HepG2 (cell line): ENCODE data around the gene PIEZO2. TPM values are rescaled to one million over a fixed set of nuclear protein-coding genes. Genes with fewer than 3 reads are reported as not detected.

Experiments used
- ATAC-seq: fragments of 200-7000 bp; cut with Tn5 transposase; 3 replicates; pipeline ENCODE4 v1.9.1; 2020; ENCODE audit warnings: mild to moderate bottlenecking, moderate library complexity
- BruUV-seq: library from RNA; stranded (reverse); fragments of 400-500 nt; replicated peaks from 2 replicates; lab custom pipeline; 2021; lab: Mats Ljungman, UMichigan
- CTCF ChIA-PET: fragments of 300-600 bp; formaldehyde crosslinking; extraction: SDS; loops from one replicate; lab custom pipeline; 2021; ENCODE audit warnings: low total read pairs, inconsistent platforms, low intra/inter-chr PET ratio; lab: Yijun Ruan, JAX
- POLR2A ChIA-PET: fragments of 350-600 bp; sonication (Branson Sonifier 250); formaldehyde crosslinking; loops from one replicate; lab custom pipeline; 2020; ENCODE audit warnings: antibody characterized with exemption, inconsistent platforms; lab: Yijun Ruan, JAX
- DNase-seq: peaks from one replicate; pipeline ENCODE4 v3.0.0-alpha.2; 2015; ENCODE audit warnings: low spot score
- FAIRE-seq: peaks from 3 replicates; lab custom pipeline; 2011; peaks lifted over from hg19 to GRCh38; lab: Jason Lieb, UNC
- H2AFZ ChIP-seq: one replicate; pipeline ENCODE4 v1.6.1; 2011; ENCODE audit warnings: low read length, inconsistent platforms
- H3K27ac ChIP-seq: fragments of 300-600 bp; 3 replicates; pipeline ENCODE4 v1.8.0; 2011; ENCODE audit warnings: mixed run types, mild to moderate bottlenecking, mixed read lengths, low read length, inconsistent platforms; ENCODE audit not compliant: insufficient read depth; ENCODE audit errors: extremely low read length
- H3K27me3 ChIP-seq, 2 experiments: fragments of 200-600 bp in 1 of 2; 2 replicates in 1 of 2; 3 replicates in 1 of 2; pipeline versions ENCODE4 v1.6.0 to v1.8.0; 2011; ENCODE audit warnings: low read length in 2 of 2, mild to moderate bottlenecking in 2 of 2, moderate library complexity in 2 of 2, inconsistent platforms in 1 of 2; ENCODE audit not compliant: insufficient read depth in 2 of 2, control insufficient read depth in 1 of 2
- H3K36me3 ChIP-seq, 2 experiments: fragments of 200-600 bp in 1 of 2; replicated peaks in 1 of 2; 2 replicates in 1 of 2; 3 replicates in 1 of 2; pipeline versions ENCODE4 v1.5.1 to v1.8.0; 2011; ENCODE audit warnings: low read length in 2 of 2, inconsistent platforms in 1 of 2; ENCODE audit not compliant: insufficient read depth in 2 of 2, control insufficient read depth in 1 of 2
- H3K4me1 ChIP-seq: 2 replicates; pipeline ENCODE4 v1.5.1; 2012; ENCODE audit warnings: low read length, inconsistent platforms; ENCODE audit not compliant: insufficient read depth
- H3K4me2 ChIP-seq: 2 replicates; pipeline ENCODE4 v1.6.0; 2011; ENCODE audit warnings: low read depth, low read length, inconsistent platforms
- H3K4me3 ChIP-seq, 3 experiments: fragments of 200-600 bp in 1 of 3; sonication (generic), shearing (Covaris generic) in 1 of 3; replicated peaks in 1 of 3; 2 replicates each; pipeline ENCODE4 v1.5.1; 2011 to 2016; ENCODE audit warnings: low read length in 3 of 3, inconsistent platforms in 2 of 3, low read depth in 2 of 3, mild to moderate bottlenecking in 2 of 3, control low read depth in 1 of 3, mixed read lengths in 1 of 3; ENCODE audit not compliant: insufficient read depth in 1 of 3
- H3K79me2 ChIP-seq: one replicate; pipeline ENCODE4 v1.6.1; 2011; ENCODE audit warnings: low read length, inconsistent platforms; ENCODE audit not compliant: insufficient read depth
- H3K9ac ChIP-seq: 2 replicates; pipeline ENCODE4 v1.6.0; 2011; ENCODE audit warnings: mild to moderate bottlenecking, low read depth, low read length, inconsistent platforms; ENCODE audit not compliant: insufficient read depth
- H3K9me3 ChIP-seq: 2 replicates; pipeline ENCODE4 v1.5.1; 2012; ENCODE audit warnings: mild to moderate bottlenecking, low read length
- H4K20me1 ChIP-seq: 2 replicates; pipeline ENCODE4 v1.6.0; 2011; ENCODE audit warnings: inconsistent platforms, mild to moderate bottlenecking, low read length, moderate library complexity; ENCODE audit not compliant: insufficient read depth
- AGO1 ChIP-seq: fragments of 200-400 bp; formaldehyde crosslinking; IDR thresholded peaks from 2 replicates; pipeline ENCODE4 v1.6.1; 2017; ENCODE audit warnings: mild to moderate bottlenecking, low read depth, low read length, moderate library complexity; ENCODE audit not compliant: poor library complexity, severe bottlenecking
- CHD2 ChIP-seq: IDR thresholded peaks from 2 replicates; pipeline ENCODE4 v1.6.1; 2011; ENCODE audit warnings: low read depth, low read length, improper control_type of control experiment
- CHD4 ChIP-seq: fragments of 200-600 bp; sonication (generic); IDR thresholded peaks from 2 replicates; pipeline ENCODE4 v1.7.0; 2017; ENCODE audit warnings: mild to moderate bottlenecking, low read length, borderline replicate concordance
- JDP2 ChIP-seq: sonication (generic); formaldehyde crosslinking; IDR thresholded peaks from 2 replicates; pipeline ENCODE4 v1.8.1; 2022; ENCODE audit warnings: missing genetic modification reagents, borderline replicate concordance
- MED8 ChIP-seq: sonication (generic); formaldehyde crosslinking; IDR thresholded peaks from 2 replicates; pipeline ENCODE4 v1.8.1; 2023; ENCODE audit warnings: mild to moderate bottlenecking, missing genetic modification reagents; ENCODE audit not compliant: insufficient replicate concordance
- RXRB ChIP-seq: IDR thresholded peaks from 2 replicates; pipeline ENCODE4 v1.6.1; 2016; ENCODE audit warnings: borderline replicate concordance, missing genetic modification reagents, missing compliant biosample characterization
- THAP11 ChIP-seq: IDR thresholded peaks from 2 replicates; pipeline ENCODE4 v1.6.1; 2016; ENCODE audit warnings: missing biosample characterization, missing genetic modification reagents
- THAP8 ChIP-seq: sonication (generic); formaldehyde crosslinking; IDR thresholded peaks from 2 replicates; pipeline ENCODE4 v1.5.1; 2020; ENCODE audit warnings: missing genetic modification reagents, mild to moderate bottlenecking, borderline replicate concordance
- ZEB1 ChIP-seq: IDR thresholded peaks from 2 replicates; pipeline ENCODE4 v1.6.1; 2012; ENCODE audit warnings: mild to moderate bottlenecking, low read depth, inconsistent platforms; ENCODE audit not compliant: insufficient replicate concordance
- ZFAT ChIP-seq: sonication (generic); formaldehyde crosslinking; conservative IDR thresholded peaks from 2 replicates; pipeline ENCODE4 v1.8.1; 2023; ENCODE audit warnings: missing genetic modification reagents, inconsistent platforms
- ZNF143 ChIP-seq: sonication (generic); formaldehyde crosslinking; IDR thresholded peaks from 2 replicates; pipeline ENCODE4 v1.4.0; 2020; ENCODE audit warnings: missing genetic modification reagents
- ZNF431 ChIP-seq: sonication (generic); formaldehyde crosslinking; IDR thresholded peaks from 2 replicates; pipeline ENCODE4 v1.9.0; 2022; ENCODE audit warnings: missing genetic modification reagents, low read depth, mild to moderate bottlenecking, borderline replicate concordance
- ZNF513 ChIP-seq: sonication (generic); formaldehyde crosslinking; conservative IDR thresholded peaks from 2 replicates; pipeline ENCODE4 v1.5.0; 2020; ENCODE audit warnings: missing genetic modification reagents
- ZNF747 ChIP-seq: sonication (generic); formaldehyde crosslinking; IDR thresholded peaks from 2 replicates; pipeline ENCODE4 v1.8.1; 2023; ENCODE audit warnings: missing genetic modification reagents, mild to moderate bottlenecking, borderline replicate concordance
- WGBS: methylation state at CpG from one replicate; pipeline ENCODE4 v1.1.6; 2017; ENCODE audit warnings: low lambda C conversion rate; 5-methylcytosine and 5-hydroxymethylcytosine counted together
- in situ Hi-C: cut with HindIII; loops from 2 replicates; pipeline ENCODE4 v1.10.0; 2017; ENCODE audit warnings: low pct_unique_long_range_greater_than_20kb; ENCODE audit not compliant: extremely low pct_ligation_motif_present
- intact Hi-C: fragments of 100-400 bp; cut with micrococcal nuclease; formaldehyde crosslinking; loops from one replicate; pipeline ENCODE4 v1.10.0; 2022; ENCODE audit not compliant: unreplicated experiment
- polyA plus RNA-seq, 8 experiments: library from polyadenylated mRNA; depleted of rRNA in 3 of 8; stranded (reverse) in 7 of 8; unstranded in 1 of 8; fragments of >200 nt; fragmentation: Illumina TruSeq in 4 of 8; extraction: Trizol in 4 of 8; gene quantifications; 2 replicates each; pipeline versions ENCODE4 v1.2.1 to v1.2.3, GENCODE V29; 2011 to 2016; ENCODE audit warnings: low read depth in 4 of 8, missing spikeins in 1 of 8, mixed read lengths in 1 of 8; ENCODE audit not compliant: insufficient read depth in 1 of 8
- total RNA-seq, 5 experiments: library from RNA; depleted of rRNA; stranded (reverse); fragments of >200 nt; fragmentation: Illumina TruSeq; extraction: Trizol; gene quantifications; 2 replicates each; pipeline ENCODE4 v1.2.3, GENCODE V29; 2016; ENCODE audit warnings: low read depth in 1 of 5

Gene PIEZO2
- total and polyA plus RNA-seq, 2 of the 13 experiments (the other 11 are each of a cell fraction or from before 2014, with no cell fraction given): 15.2 to 27.2 TPM

GRCh38 chr18:10814336-10814735, 335.0 kb downstream of the PIEZO2 start (continued):
- TF ChIP-seq ZNF143 (no peak), AGO1 (no peak)

- no peak overlapping the region for H2AFZ ChIP-seq
- H3K9me3 ChIP-seq: no peaks in the 10 kb centered on the region
- DNase-seq: no peak
- no peak for ATAC-seq
- 98% methylated on average over 3 of the region's 3 CpGs for WGBS
- no peak for TF ChIP-seq ZNF747 (CRISPR knock-in tag)
- TF ChIP-seq ZFAT: no peak
- no peak for TF ChIP-seq CHD4
- TF ChIP-seq CHD2: no peak
- no peak for TF ChIP-seq ZEB1
- TF ChIP-seq RXRB (CRISPR knock-in tag): no peak
- intact Hi-C loops (no loop called here), in situ Hi-C loops (no loop called here)
- no peak for FAIRE-seq
- H3K27me3 ChIP-seq: no peaks in the 10 kb centered on the region
- H3K36me3 ChIP-seq: no peaks in the 10 kb centered on the region; a peak in 1 of 5 replicates
- ChIA-PET POLR2A (no interaction called here), CTCF (no interaction called here)
- no peaks in the 10 kb centered on the region for H3K4me1 ChIP-seq
- no peak overlapping the region for H3K9ac ChIP-seq
- H4K20me1 ChIP-seq: no peaks in the 10 kb centered on the region
- no TSS peak for BruUV-seq
- no peak overlapping the region for H3K4me3 ChIP-seq
- H3K79me2 ChIP-seq: no peaks in the 10 kb centered on the region
- H3K27ac ChIP-seq: no peak overlapping the region
- no peak overlapping the region for H3K4me2 ChIP-seq
Measured at GRCh38 chr18:10805587-10806118, 343.7 kb downstream of the PIEZO2 start.

- in situ Hi-C loops (no loop called here), intact Hi-C loops (no loop called here)
- no peak for FAIRE-seq
- Histone ChIP-seq H3K4me1 (no peaks in the 10 kb centered on the region), H3K9me3 (no peaks in the 10 kb centered on the region), H3K9ac (no peak overlapping the region), H3K4me3 (no peak overlapping the region), H3K27ac (no peak overlapping the region), H3K79me2 (no peaks in the 10 kb centered on the region), H3K36me3 (peaks cover 0 to 6% of the 10 kb centered on the region in 2 experiments; a peak in 2 of 5 replicates), H3K27me3 (no peaks in the 10 kb centered on the region), H3K4me2 (no peak overlapping the region), H4K20me1 (no peaks in the 10 kb centered on the region), H2AFZ (no peak overlapping the region)
- ChIA-PET CTCF (no interaction called here), POLR2A (no interaction called here)
- 95% methylated on average over 9 of the region's 9 CpGs for WGBS
- ATAC-seq: no peak
- BruUV-seq: no TSS peak
- DNase-seq: no peak
- TF ChIP-seq THAP8 (CRISPR knock-in tag) (no peak), THAP11 (CRISPR knock-in tag) (no peak), ZNF513 (CRISPR knock-in tag) (no peak), MED8 (CRISPR knock-in tag) (no peak), ZNF431 (CRISPR knock-in tag) (no peak), JDP2 (CRISPR knock-in tag) (no peak)
Measured at GRCh38 chr18:10804126-10804525, 345.2 kb downstream of the PIEZO2 start.
